ENCODE measurements around the gene PTGDS.

- TF ChIP-seq SP1 (IDR thresholded peaks at IDR 0.05) (no peak), CTBP1 (IDR thresholded peaks at IDR 0.05; ENCODE audit: borderline replicate concordance) (no peak), BHLHE40 (IDR thresholded peaks at IDR 0.05; ENCODE audit: borderline replicate concordance) (no peak), LEF1 (IDR thresholded peaks at IDR 0.05; ENCODE audit: borderline replicate concordance) (no peak)
- TF ChIP-seq, protein P1, sequence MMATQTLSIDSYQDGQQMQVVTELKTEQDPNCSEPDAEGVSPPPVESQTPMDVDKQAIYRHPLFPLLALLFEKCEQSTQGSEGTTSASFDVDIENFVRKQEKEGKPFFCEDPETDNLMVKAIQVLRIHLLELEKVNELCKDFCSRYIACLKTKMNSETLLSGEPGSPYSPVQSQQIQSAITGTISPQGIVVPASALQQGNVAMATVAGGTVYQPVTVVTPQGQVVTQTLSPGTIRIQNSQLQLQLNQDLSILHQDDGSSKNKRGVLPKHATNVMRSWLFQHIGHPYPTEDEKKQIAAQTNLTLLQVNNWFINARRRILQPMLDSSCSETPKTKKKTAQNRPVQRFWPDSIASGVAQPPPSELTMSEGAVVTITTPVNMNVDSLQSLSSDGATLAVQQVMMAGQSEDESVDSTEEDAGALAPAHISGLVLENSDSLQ (IDR thresholded peaks at IDR 0.05) = no peak
These were observed 25.3 kb downstream of the PTGDS start for GRCh38 chr9:137002646-137003041.
